DND-41 (cell line): ENCODE results near the gene ZXDC.

Experiments
- EZH2 ChIP-seq: IDR thresholded peaks from 3 replicates; pipeline ENCODE4 v1.6.1; 2012; ENCODE audit warnings: borderline replicate concordance, low read depth, mild to moderate bottlenecking, moderate library complexity, low read length, inconsistent platforms; ENCODE audit not compliant: severe bottlenecking
- TF ChIP-seq, protein P1 (sequence below): IDR thresholded peaks from 2 replicates; pipeline ENCODE4 v1.5.1; 2012; ENCODE audit warnings: borderline replicate concordance, low read length, moderate library complexity, mild to moderate bottlenecking; ENCODE audit not compliant: poor library complexity, severe bottlenecking; ENCODE audit errors: extremely low read depth

GRCh38 chr3:126485176-126485897 is 9.6 kb upstream of the ZXDC start:
- TF ChIP-seq, protein P1, sequence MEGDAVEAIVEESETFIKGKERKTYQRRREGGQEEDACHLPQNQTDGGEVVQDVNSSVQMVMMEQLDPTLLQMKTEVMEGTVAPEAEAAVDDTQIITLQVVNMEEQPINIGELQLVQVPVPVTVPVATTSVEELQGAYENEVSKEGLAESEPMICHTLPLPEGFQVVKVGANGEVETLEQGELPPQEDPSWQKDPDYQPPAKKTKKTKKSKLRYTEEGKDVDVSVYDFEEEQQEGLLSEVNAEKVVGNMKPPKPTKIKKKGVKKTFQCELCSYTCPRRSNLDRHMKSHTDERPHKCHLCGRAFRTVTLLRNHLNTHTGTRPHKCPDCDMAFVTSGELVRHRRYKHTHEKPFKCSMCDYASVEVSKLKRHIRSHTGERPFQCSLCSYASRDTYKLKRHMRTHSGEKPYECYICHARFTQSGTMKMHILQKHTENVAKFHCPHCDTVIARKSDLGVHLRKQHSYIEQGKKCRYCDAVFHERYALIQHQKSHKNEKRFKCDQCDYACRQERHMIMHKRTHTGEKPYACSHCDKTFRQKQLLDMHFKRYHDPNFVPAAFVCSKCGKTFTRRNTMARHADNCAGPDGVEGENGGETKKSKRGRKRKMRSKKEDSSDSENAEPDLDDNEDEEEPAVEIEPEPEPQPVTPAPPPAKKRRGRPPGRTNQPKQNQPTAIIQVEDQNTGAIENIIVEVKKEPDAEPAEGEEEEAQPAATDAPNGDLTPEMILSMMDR: no peak
- no peak for TF ChIP-seq EZH2
